GM12891 (cell line): Measurements from ENCODE around the gene CABCOCO1.

ENCODE experiments used
- POLR2A ChIP-seq: IDR thresholded peaks from 2 replicates; pipeline ENCODE4 v1.6.1; 2011; ENCODE audit warnings: low read depth, low read length, control low read depth
- POLR2AphosphoS5 ChIP-seq: IDR thresholded peaks from 2 replicates; pipeline ENCODE4 v1.6.1; 2011; ENCODE audit warnings: low read depth, low read length, control low read depth

GRCh38 chr10:61758433-61758832 lies 95.7 kb downstream of the CABCOCO1 start:
- TF ChIP-seq POLR2A: no peak
- no peak for TF ChIP-seq POLR2AphosphoS5
